ENCODE data around the gene DISC1.

DISC1 gene

DNA sequence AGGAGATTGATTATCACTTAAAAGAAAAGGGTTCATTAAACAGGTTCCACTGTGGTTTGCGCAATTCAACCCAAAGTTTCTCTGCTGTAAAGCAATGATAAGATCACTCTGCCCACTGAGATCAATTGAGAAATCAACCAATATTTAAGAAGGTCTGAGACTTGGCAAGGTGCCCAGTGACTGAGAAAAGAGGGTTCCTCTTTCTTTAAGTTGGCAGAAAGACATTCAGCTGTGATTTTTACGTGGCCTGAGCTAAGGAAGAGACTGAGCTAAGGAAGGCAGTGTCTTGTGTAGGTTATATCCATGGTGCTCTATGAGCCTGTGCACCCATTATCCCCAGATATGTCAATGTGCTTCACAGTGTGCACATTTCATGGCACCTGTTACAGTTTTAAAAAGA is 344.1 kb downstream of the DISC1 start:
- Histone ChIP-seq H3K4me1 (ENCODE audit: control insufficient read depth, insufficient read depth, low read length) (no peaks in the 10 kb centered on the region), H3K27ac (ENCODE audit: low read length) (no peak overlapping the region), H3K4me3 (ENCODE audit: low read length in 2 of 2) (no peak overlapping the region), H3K9me3 (ENCODE audit: control insufficient read depth in 2 of 2, low read length in 2 of 2) (no peaks in the 10 kb centered on the region), H3K27me3 (ENCODE audit: control insufficient read depth in 1 of 2, insufficient read depth in 2 of 2, low read length in 2 of 2) (no peaks in the 10 kb centered on the region), H3K9ac (ENCODE audit: low read length in 2 of 2) (no peak overlapping the region), H3K36me3 (ENCODE audit: control insufficient read depth in 2 of 2, insufficient read depth in 2 of 2, low read length in 2 of 2) (no peaks in the 10 kb centered on the region)

DNA sequence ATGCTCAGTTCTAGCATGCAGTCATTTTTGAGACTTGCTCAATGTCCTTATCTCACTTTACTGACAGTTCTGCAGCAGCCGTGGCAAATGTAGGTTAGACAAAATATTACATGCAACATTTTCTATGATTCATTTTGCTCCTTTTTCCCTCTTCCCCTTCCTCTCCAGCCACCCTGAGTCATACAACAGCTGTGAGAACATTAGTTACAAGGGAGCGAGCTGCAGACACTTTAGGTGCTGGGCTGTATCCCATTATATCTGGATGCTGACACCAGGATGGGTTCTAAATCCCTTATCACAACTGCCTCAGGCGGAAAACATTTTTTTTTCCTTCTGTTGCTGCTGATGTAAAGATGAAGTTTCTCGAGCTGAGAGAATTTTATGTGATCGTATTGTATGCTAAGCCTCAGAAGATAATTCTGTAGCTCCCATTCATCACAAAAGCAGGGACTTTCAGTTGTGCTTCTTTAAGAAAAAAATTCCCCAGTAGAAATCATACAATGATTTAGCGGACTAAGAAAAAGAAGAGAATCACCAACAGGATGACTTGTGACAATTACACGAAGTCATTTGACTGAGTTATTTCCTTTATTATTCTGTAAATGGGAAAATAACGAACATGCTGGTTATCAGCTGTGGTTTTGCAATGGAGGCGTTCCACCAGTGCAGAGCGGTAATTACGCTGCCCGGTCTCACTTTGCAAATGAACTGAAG is 345.0 kb downstream of the DISC1 start:
- Histone ChIP-seq H3K27ac (ENCODE audit: low read length) (no peak overlapping the region), H3K36me3 (ENCODE audit: control insufficient read depth in 2 of 2, insufficient read depth in 2 of 2, low read length in 2 of 2) (no peaks in the 10 kb centered on the region), H3K27me3 (ENCODE audit: control insufficient read depth in 1 of 2, insufficient read depth in 2 of 2, low read length in 2 of 2) (no peaks in the 10 kb centered on the region), H3K4me3 (ENCODE audit: low read length in 2 of 2) (no peak overlapping the region), H3K9ac (ENCODE audit: low read length in 2 of 2) (no peak overlapping the region), H3K9me3 (ENCODE audit: control insufficient read depth in 2 of 2, low read length in 2 of 2) (no peaks in the 10 kb centered on the region), H3K4me1 (ENCODE audit: control insufficient read depth, insufficient read depth, low read length) (no peaks in the 10 kb centered on the region)

DNA sequence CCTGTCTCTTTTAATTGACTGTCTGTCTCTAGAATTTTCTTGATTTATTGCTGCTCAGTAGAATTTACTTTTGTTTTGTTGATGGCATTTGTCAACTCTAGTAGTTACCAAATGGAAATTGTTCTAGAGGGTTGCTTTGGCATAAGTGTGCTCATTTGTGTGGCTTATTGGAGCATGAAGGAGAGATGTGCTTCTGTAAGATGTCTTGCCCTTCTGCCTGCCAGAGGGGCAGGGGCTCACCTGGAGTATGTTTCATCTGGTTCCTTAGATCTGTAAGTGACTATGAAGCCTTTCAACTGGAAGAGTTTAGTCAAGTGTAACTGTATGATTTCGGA is 345.5 kb downstream of the DISC1 start:
- Histone ChIP-seq H3K9me3 (ENCODE audit: control insufficient read depth in 2 of 2, low read length in 2 of 2) (no peaks in the 10 kb centered on the region), H3K4me1 (ENCODE audit: control insufficient read depth, insufficient read depth, low read length) (no peaks in the 10 kb centered on the region), H3K27ac (ENCODE audit: low read length) (no peak overlapping the region), H3K36me3 (ENCODE audit: control insufficient read depth in 2 of 2, insufficient read depth in 2 of 2, low read length in 2 of 2) (no peaks in the 10 kb centered on the region), H3K9ac (ENCODE audit: low read length in 2 of 2) (no peak overlapping the region), H3K27me3 (ENCODE audit: control insufficient read depth in 1 of 2, insufficient read depth in 2 of 2, low read length in 2 of 2) (no peaks in the 10 kb centered on the region), H3K4me3 (ENCODE audit: low read length in 2 of 2) (no peak overlapping the region)

DNA sequence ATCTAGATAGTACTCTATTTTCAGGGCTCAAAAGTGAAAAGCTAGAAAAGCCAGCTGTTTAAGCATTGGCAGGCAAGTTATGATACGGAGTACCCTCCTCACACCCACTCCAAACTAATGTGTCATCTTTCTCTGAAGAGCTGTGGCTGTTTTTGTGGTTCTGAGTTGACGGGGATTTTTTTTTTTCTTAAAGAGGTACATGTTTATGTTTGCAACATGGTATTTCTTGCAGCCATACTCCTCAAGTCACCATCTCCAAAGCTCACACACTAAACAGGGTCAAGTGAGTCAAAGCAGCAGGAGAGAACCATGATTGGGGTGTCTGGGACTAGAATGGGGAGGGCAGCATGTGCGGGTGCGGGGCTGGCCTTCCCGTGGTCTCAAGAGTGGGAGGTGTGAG is 347.2 kb downstream of the DISC1 start:
- no peak overlapping the region for H3K9ac ChIP-seq (ENCODE audit: low read length in 2 of 2)
- H3K4me3 ChIP-seq (ENCODE audit: low read length in 2 of 2), result no peak overlapping the region
- no peak overlapping the region for H3K27ac ChIP-seq (ENCODE audit: low read length)
- H3K36me3 ChIP-seq (ENCODE audit: control insufficient read depth in 2 of 2, insufficient read depth in 2 of 2, low read length in 2 of 2), result no peaks in the 10 kb centered on the region
- H3K9me3 ChIP-seq (ENCODE audit: control insufficient read depth in 2 of 2, low read length in 2 of 2), result no peaks in the 10 kb centered on the region
- no peaks in the 10 kb centered on the region for H3K27me3 ChIP-seq (ENCODE audit: control insufficient read depth in 1 of 2, insufficient read depth in 2 of 2, low read length in 2 of 2)
- no peaks in the 10 kb centered on the region for H3K4me1 ChIP-seq (ENCODE audit: control insufficient read depth, insufficient read depth, low read length)

DNA sequence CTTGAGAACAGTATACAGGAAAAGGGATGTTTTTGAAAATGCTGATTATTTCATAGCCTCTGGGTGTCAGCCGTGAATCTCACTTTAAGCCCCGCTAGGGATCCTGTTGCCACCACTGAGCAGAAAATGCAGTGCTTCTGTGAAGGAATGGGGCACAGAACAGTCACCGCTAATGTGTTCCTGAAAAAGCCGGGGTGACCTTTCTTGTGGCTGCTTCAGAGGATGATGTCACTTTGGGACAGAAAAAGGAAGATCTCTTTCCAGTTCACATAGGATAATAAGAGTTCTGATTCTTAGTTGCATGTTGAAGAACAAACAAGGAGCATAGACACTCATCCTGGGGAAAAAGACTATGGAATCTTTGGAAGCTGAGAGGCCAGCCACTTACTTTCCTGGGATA is 349.6 kb downstream of the DISC1 start:
- H3K9ac ChIP-seq (ENCODE audit: low read length in 2 of 2), result no peak overlapping the region
- no peaks in the 10 kb centered on the region for H3K9me3 ChIP-seq (ENCODE audit: control insufficient read depth in 2 of 2, low read length in 2 of 2)
- H3K36me3 ChIP-seq (ENCODE audit: control insufficient read depth in 2 of 2, insufficient read depth in 2 of 2, low read length in 2 of 2), result no peaks in the 10 kb centered on the region
- H3K4me3 ChIP-seq (ENCODE audit: low read length in 2 of 2), result no peak overlapping the region
- no peaks in the 10 kb centered on the region for H3K27me3 ChIP-seq (ENCODE audit: control insufficient read depth in 1 of 2, insufficient read depth in 2 of 2, low read length in 2 of 2)
- no peak overlapping the region for H3K27ac ChIP-seq (ENCODE audit: low read length)
- no peaks in the 10 kb centered on the region for H3K4me1 ChIP-seq (ENCODE audit: control insufficient read depth, insufficient read depth, low read length)

- H3K4me1 ChIP-seq (ENCODE audit: control insufficient read depth, insufficient read depth, low read length), result no peaks in the 10 kb centered on the region
- no peak overlapping the region for H3K4me3 ChIP-seq (ENCODE audit: low read length in 2 of 2)
- no peaks in the 10 kb centered on the region for H3K27me3 ChIP-seq (ENCODE audit: control insufficient read depth in 1 of 2, insufficient read depth in 2 of 2, low read length in 2 of 2)
- no peak overlapping the region for H3K27ac ChIP-seq (ENCODE audit: low read length)
- H3K9me3 ChIP-seq (ENCODE audit: control insufficient read depth in 2 of 2, low read length in 2 of 2), result no peaks in the 10 kb centered on the region
- no peak overlapping the region for H3K9ac ChIP-seq (ENCODE audit: low read length in 2 of 2)
- no peaks in the 10 kb centered on the region for H3K36me3 ChIP-seq (ENCODE audit: control insufficient read depth in 2 of 2, insufficient read depth in 2 of 2, low read length in 2 of 2)
These were observed 355.1 kb downstream of the DISC1 start for GRCh38 chr1:231981675-231982074.

DNA sequence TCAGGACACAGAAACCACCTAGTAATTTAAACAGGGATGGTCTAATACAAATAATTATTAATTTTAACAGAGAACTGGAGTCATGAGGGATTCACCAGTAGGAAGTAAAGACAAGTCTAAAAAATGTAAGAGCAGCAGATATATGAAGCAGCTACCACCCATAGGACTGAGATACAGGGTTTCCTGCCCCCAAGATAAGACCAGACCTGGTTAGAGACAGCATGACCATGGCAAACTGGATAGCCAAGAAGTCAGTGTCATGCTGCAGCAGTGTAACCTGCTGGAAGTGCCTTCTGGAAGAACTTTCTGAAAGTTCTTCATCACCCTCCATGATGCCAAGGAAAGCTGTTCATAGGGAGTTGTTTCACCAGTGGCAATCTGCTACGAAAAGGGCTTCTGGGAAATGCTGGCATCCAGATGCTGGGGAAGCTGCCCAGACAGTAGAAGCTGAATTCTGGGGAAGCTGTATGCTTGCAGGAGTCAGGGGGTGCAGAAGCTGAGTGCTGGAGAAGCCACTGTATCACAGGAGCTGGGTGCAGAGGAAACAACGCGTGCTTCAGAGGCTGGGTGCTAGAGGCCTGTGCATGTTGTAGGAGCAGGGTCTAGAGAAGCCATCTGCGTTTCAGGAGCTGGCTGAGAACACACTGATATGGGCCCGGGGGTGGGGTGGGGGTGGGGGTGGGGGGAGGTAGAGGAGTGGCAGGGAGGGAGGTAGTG is 356.4 kb downstream of the DISC1 start:
- H3K9ac ChIP-seq (ENCODE audit: low read length in 2 of 2), result no peak overlapping the region
- H3K36me3 ChIP-seq (ENCODE audit: control insufficient read depth in 2 of 2, insufficient read depth in 2 of 2, low read length in 2 of 2), result no peaks in the 10 kb centered on the region
- no peak overlapping the region for H3K27ac ChIP-seq (ENCODE audit: low read length)
- H3K27me3 ChIP-seq (ENCODE audit: control insufficient read depth in 1 of 2, insufficient read depth in 2 of 2, low read length in 2 of 2), result no peaks in the 10 kb centered on the region
- H3K4me3 ChIP-seq (ENCODE audit: low read length in 2 of 2), result no peak overlapping the region
- H3K4me1 ChIP-seq (ENCODE audit: control insufficient read depth, insufficient read depth, low read length), result no peaks in the 10 kb centered on the region
- no peaks in the 10 kb centered on the region for H3K9me3 ChIP-seq (ENCODE audit: control insufficient read depth in 2 of 2, low read length in 2 of 2)

- Histone ChIP-seq H3K9me3 (ENCODE audit: control insufficient read depth in 2 of 2, low read length in 2 of 2) (no peaks in the 10 kb centered on the region), H3K27me3 (ENCODE audit: control insufficient read depth in 1 of 2, insufficient read depth in 2 of 2, low read length in 2 of 2) (no peaks in the 10 kb centered on the region), H3K9ac (ENCODE audit: low read length in 2 of 2) (no peak overlapping the region), H3K4me3 (ENCODE audit: low read length in 2 of 2) (no peak overlapping the region), H3K4me1 (ENCODE audit: control insufficient read depth, insufficient read depth, low read length) (no peaks in the 10 kb centered on the region), H3K36me3 (ENCODE audit: control insufficient read depth in 2 of 2, insufficient read depth in 2 of 2, low read length in 2 of 2) (no peaks in the 10 kb centered on the region), H3K27ac (ENCODE audit: low read length) (no peak overlapping the region)
These were observed 357.1 kb downstream of the DISC1 start for GRCh38 chr1:231983588-231984193.

GRCh38 chr1:231985296-231986023 is 358.9 kb downstream of the DISC1 start:
- H3K27ac ChIP-seq (ENCODE audit: low read length), result no peak overlapping the region
- no peak overlapping the region for H3K9ac ChIP-seq (ENCODE audit: low read length in 2 of 2)
- no peaks in the 10 kb centered on the region for H3K27me3 ChIP-seq (ENCODE audit: control insufficient read depth in 1 of 2, insufficient read depth in 2 of 2, low read length in 2 of 2)
- H3K4me1 ChIP-seq (ENCODE audit: control insufficient read depth, insufficient read depth, low read length), result peaks cover 3% of the 10 kb centered on the region
- H3K36me3 ChIP-seq (ENCODE audit: control insufficient read depth in 2 of 2, insufficient read depth in 2 of 2, low read length in 2 of 2), result no peaks in the 10 kb centered on the region
- no peak overlapping the region for H3K4me3 ChIP-seq (ENCODE audit: low read length in 2 of 2)
- H3K9me3 ChIP-seq (ENCODE audit: control insufficient read depth in 2 of 2, low read length in 2 of 2), result no peaks in the 10 kb centered on the region

- no peaks in the 10 kb centered on the region for H3K9me3 ChIP-seq (ENCODE audit: control insufficient read depth in 2 of 2, low read length in 2 of 2)
- no peaks in the 10 kb centered on the region for H3K36me3 ChIP-seq (ENCODE audit: control insufficient read depth in 2 of 2, insufficient read depth in 2 of 2, low read length in 2 of 2)
- H3K27me3 ChIP-seq (ENCODE audit: control insufficient read depth in 1 of 2, insufficient read depth in 2 of 2, low read length in 2 of 2), result no peaks in the 10 kb centered on the region
- no peak overlapping the region for H3K4me3 ChIP-seq (ENCODE audit: low read length in 2 of 2)
- H3K9ac ChIP-seq (ENCODE audit: low read length in 2 of 2), result no peak overlapping the region
- H3K4me1 ChIP-seq (ENCODE audit: control insufficient read depth, insufficient read depth, low read length), result peaks cover 7% of the 10 kb centered on the region
- H3K27ac ChIP-seq (ENCODE audit: low read length), result no peak overlapping the region
These were observed 360.2 kb downstream of the DISC1 start for GRCh38 chr1:231986631-231987336.

Data from stomach smooth muscle (tissue), 2 donors.